B cell (primary cell): ENCODE data around the gene CD180.

Experiments used
- CTCF ChIP-seq: fragments of 200-600 bp; IDR thresholded peaks from one replicate; pipeline ENCODE4 v1.8.0; 2022; ENCODE audit warnings: antibody characterized with exemption, mild to moderate bottlenecking
- EZH2 ChIP-seq: IDR thresholded peaks from 2 replicates; pipeline ENCODE4 v1.6.1; 2012; ENCODE audit warnings: borderline replicate concordance, low read depth, mild to moderate bottlenecking, moderate library complexity, low read length; ENCODE audit not compliant: insufficient read depth, poor library complexity, severe bottlenecking

GRCh38 chr5:67235399-67236110, 39.0 kb upstream of the CD180 start:
- TF ChIP-seq CTCF (no peak), EZH2 (no peak)
